GM19468 (cell line): Measurements from ENCODE around the gene SERPINA5.
"Not testable (repeated sequence)": the region's sequence is repeated elsewhere in the genome, so short reads cannot be mapped to it uniquely, and the experiment has no call there.

Experiments used
- ATAC-seq: cut with Tn5 transposase; IDR thresholded peaks from one replicate; pipeline ENCODE4 v1.9.1; 2021; ENCODE audit warnings: mild to moderate bottlenecking, moderate library complexity, moderate number of reproducible peaks; ENCODE audit not compliant: unreplicated experiment; ENCODE audit errors: extremely low read depth

The SERPINA5 gene

DNA sequence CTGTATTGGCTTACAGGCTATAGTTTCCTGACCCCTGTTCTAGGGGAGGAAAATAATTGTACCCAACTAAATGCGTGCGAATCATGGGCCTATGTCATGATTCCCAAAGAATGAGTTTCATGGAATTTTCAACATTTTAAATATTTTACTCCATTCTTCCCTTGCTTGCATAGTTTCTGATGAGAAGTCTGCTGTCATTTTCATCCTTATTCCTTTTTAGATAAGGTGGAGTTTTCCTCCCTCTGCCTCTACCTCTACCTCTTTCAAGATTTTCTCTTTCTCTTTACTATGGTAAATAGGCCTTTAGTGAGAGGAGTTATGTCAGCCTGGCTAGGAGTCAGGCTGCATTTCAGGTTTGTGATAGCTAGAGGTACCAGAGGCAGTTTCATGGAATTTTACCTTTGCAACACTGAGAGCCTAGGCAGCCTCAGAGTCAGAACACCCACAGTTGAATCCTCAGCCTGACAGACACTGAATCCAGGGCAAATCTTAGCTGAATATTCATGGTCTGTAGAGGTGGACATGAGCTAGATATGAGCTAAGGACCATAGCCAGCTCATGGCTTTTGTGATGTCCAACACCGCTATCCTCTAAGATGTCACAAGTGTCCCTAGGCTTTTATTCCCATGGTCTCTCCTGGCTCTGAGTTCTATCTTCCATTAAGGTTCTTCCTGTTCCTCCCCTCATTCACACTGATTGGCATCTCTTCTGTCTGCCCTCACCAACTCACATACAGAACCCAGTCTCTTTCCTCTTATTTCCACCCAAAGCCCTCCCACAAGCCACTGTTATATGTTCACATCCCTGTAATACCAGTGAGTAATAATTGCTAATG lies 37.0 kb downstream of the SERPINA5 start:
- ATAC-seq, result no peak

DNA sequence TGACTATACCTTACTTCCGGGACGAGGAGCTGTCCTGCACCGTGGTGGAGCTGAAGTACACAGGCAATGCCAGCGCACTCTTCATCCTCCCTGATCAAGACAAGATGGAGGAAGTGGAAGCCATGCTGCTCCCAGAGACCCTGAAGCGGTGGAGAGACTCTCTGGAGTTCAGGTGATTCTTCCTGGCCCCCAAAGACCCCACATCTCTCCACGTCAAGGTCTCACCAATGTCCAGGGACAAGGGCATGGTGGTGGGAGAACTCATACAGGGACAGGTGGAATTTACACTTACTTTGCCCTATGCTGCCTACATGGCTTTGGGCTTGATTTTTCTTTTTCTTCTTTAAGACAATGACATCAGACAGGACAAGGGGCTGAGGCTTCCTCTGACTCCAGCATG lies 38.1 kb downstream of the SERPINA5 start:
- ATAC-seq, result no peak

DNA sequence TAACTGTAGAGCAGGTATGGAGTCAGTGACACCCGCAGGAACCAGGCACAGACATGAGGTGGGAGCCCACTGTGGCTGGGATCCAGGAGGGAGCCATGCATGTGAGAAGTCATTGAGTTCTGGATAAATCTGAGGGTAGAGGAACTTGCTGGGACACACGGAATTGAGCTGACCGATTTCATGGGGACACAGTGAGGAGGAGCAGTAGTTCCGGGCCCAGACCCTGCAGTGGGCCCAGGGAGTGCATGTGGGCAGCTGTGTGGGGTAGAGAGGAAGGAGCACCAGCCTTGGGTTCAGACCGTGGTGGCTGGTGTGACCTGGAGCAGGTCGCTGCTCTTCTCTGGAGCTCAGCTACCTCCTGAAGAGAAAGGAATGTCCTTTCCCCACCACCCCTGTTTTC lies 39.4 kb downstream of the SERPINA5 start:
- no peak for ATAC-seq

DNA sequence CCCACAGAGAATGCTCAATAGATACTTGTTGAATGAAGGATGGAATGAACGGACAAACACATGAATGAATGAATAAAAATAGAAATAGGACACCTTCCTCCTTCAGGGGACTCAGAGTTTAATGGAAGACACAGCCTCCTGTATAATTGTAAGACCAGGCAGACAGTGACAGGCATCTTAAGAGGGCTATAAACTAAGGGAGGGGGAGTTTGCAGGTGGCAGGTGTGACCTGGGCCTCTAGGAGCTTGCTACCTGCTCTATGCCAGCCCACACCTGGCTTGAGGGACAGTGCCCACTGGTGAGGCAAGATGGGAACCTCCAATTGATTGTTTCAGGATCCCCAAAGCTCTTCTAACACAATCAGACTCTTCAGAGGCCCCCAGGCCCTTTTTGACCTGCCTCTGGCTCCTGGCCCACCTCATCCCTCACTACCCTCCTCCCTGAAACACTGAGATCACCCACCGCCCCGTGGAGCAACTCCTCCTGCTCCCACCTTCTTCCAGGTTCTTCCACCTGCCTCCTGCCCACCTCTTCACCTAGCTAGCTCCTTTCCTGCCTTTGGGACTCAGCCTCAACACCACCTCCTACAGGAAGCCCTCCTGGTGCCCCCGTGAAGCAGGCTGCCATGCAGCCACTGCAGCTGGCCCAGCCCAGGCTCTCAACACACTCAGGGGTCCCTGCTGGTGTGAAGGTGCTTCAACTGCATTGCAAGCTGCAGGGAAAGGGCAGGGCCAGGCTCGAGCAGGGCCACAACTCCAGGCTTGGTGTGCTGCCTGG lies 40.3 kb downstream of the SERPINA5 start:
- ATAC-seq, result no peak

DNA sequence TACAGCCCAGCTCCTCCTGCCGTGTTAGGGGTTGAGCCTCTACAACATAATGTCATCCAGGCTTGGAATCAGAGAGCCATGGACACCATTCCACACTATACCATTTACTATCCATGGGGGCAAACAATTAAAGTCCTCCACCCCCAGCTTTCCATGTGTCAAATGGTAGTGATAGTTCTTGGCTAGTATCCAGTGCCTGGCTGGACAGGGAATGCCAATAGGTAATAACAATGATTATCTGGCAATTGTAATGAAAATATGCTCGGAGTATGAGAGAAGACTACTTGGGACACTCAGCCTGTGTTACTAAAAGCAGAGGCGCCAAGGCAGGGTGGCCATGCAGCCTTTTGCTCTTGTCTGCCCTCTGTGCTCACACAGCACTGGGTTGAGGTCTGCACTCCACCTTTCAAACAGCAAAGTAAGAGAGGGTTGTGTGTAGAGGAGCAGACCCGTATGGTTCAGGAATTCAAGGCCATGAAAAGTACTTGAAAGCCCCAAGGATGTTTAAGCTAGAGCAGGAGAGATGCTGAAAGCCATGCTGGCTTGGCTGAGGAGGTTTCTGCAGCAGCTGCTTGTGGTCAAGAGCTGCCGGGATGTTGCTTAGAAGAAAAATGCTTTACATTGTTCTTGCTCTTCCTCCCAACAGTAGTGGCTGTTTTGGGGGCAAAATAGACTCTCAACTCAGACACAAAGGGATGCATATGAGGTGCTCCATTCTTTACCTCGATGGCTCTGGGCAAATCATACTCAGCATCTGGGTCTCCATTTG lies 41.6 kb downstream of the SERPINA5 start:
- ATAC-seq, result no peak

DNA sequence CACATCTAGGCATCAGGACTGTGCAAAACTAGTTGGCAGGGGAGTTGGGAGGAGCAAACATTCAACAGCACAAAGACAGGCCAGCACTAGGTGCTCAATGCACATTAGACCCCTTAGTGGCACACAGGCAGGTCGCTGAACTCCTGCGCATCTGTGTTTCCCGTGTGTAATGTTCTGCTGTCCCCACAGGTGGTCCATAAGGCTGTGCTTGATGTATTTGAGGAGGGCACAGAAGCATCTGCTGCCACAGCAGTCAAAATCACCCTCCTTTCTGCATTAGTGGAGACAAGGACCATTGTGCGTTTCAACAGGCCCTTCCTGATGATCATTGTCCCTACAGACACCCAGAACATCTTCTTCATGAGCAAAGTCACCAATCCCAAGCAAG lies 42.2 kb downstream of the SERPINA5 start:
- ATAC-seq, result no peak

DNA sequence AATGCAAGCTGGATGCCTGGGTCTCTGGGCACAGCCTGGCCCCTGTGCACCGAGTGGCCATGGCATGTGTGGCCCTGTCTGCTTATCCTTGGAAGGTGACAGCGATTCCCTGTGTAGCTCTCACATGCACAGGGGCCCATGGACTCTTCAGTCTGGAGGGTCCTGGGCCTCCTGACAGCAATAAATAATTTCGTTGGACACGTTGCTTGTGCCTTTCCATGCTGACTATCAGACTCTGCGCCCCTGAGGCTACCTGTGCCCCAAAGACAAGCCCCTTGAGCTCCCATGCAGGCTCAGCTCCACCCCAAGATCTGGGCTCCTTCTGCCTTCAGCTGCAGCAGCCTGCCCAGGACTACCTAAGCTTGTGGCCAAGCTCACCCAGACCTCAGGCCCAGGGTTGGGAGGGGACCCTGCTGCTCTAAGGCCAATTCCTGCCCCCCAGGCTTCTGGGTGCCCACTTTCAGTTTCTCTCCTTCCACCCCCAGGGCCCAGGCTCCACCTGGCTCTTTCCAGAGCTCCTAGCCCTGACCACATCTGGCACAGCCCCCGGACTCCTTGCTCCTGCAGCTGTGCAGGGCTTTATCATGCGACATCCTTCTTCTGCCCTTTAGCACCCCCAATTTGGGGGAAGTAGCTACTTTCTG lies 42.8 kb downstream of the SERPINA5 start:
- ATAC-seq, result no peak

DNA sequence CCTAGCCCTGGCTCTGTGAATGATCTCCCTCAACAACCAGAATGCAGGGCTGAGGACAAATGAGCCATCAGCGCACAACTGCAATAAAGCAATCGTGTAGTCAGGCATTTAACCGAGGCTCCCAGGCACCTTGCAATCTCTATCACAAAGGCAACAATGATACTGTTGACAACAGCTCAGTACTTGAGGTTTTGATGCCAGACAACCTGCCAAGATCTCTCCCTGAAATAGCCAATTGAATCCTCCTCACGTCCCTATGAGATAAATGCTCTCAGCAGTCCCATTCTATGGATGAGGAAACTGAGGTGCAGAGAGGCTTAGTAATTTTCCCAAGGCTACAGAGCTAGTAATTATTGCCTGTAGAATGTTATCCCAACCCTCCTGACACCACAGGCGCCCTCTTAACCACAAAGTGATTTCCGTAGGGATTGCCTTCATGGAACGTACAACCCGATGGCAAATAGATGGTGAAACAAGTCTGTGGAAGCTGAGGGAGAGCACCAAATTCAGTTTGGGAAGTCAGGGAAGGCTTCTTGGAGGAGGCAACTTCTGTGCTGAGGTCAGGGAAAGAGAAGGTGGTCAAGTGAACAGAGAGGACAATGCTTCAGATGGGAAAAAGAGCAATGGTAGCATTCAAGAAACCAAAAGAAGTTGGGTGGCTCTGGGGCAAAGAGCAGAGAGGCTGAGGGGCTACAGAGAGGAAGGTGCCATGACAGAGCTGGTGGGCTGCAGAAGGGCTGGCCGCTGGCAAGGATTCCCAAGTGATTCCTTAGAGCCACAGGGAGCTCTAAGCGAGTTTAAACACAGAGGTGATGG lies 43.5 kb downstream of the SERPINA5 start:
- ATAC-seq, result no peak

DNA sequence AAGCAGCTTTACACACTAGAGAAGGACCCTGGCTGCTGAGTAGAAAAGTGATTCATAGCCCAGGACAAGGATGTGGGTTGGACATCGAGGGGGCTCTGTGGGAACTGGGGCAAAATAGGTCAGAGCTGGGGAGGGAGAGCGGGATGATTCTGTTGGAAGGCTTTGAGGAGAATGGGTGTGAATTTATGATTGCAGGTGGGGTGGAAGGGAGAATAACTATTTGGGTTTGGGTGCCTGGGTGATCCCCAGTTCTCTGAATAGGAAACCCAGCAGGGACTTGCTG lies 44.1 kb downstream of the SERPINA5 start:
- no peak for ATAC-seq

DNA sequence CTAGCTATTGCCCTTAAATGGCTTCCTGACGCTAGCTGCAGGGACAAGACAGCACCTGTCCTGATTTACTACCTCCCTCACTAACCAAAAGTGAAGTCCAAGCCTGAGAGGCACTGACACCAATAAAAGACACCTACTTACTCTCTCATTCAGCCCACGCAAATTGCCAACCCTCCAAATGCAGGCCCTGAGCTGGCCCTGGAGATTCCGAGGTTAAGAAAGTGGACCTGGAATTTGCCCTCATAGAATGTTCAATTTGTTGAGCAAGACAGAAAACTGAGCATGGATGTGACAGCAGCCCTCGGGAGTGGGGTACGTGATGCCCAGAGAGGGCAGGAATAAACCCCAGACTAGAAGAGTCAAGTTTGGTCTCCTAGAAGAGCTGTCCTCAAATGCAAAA lies 47.4 kb downstream of the SERPINA5 start:
- ATAC-seq, result no peak

DNA sequence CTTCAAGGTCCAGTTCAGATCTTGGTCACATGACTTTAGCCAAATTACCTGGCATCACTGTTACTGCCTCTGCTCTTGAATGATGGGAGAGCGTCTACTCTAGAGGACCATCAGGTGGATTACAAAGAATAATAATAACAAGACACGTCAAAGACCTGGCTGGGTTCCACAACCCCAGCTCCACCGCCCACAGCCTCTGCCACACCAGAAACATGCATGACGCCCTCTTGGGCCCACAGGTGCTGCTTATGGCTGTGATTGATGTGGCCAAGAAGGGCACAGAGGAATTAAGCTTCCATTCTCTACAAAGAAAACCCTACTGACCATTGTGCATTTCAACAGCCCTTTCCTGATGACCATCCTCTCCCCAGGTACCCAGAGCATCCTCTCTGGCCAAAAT lies 49.2 kb downstream of the SERPINA5 start:
- no peak for ATAC-seq

DNA sequence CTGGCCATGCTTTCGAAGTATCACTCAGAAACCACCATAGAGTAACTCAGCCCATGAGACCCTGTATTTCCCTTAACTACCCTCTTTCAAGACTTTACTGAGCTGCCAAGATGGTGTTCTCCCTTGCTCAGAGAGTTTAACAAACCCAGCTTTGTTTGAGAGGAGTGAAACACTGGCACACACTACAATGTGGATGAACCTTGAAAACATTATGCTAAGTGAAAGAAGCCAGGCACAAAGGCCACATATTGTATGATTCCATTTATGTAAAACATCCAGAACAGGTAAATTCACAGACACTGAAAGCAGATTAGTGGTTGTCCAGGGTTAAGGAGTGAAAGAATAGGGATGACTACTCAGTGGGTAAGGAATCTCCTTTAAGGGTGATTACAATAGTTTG lies 49.8 kb downstream of the SERPINA5 start:
- ATAC-seq, result no peak

DNA sequence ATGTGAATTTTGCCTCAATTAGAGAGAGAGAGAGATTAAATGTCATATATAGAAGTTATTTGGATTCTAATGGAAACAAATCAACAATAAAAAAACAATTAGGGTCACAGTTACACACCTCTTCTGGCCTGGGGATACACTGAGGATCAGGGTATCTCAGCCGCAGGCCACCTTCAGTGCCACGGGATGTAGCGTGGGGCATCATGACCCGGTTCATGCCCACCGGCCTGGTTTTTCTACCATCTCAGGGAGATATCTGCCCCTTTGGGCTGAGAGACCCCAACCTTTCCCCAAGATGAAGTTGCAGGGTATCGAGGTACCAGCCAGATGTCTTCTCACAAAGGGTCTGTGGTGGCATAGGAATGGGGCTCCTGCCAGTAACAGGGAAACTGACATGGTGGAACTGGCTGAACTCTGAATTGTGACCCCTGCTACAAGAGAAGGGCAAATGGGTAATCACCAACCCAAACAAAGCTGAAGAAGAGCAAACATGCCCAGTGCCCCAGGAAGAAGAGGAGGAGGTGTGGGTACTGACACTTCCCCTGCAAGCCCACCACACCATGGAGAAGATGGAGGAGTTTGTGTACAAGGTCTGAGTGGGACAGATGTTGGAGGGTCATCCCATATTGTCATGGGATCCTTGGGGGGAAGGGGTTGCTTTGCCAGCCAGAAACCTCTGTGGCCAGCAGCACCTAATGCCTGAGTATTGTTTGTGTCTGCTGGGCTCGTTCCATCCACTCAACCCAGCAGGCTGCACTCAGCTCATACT lies 50.5 kb downstream of the SERPINA5 start:
- no peak for ATAC-seq

DNA sequence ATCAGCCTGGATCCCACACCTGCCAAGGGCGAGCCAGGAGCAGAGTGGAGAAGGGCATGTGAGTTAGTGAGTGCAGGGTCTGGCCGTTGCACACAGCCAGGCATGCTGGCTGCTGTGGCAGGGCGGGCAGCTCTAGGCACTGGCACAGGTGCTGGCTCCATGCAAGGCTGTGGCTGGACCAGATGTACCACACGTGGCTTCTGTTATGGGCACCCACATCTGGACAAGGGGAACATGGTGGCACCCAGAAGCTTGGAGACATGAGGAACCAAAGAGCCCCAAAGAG lies 51.0 kb downstream of the SERPINA5 start:
- no peak for ATAC-seq

DNA sequence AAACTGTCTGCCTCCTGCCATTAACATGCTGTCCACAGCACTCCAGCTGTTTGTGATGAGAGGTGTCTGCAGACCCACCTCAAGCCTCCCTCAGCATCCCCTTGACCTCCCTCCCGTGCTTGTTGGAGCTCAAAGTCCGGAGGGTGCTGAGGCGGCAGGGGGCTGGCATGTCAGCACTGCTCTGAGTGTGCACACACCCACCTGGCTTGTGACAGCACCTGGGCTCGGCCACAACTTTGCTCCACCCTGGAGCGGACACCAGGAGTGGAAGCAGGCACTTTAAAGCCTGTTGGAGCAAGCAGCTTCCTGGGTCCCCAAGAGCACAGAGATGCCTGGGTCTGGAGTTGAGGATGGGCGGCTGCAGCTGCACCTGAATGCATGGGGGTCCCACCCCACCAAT lies 51.9 kb downstream of the SERPINA5 start:
- no peak for ATAC-seq

DNA sequence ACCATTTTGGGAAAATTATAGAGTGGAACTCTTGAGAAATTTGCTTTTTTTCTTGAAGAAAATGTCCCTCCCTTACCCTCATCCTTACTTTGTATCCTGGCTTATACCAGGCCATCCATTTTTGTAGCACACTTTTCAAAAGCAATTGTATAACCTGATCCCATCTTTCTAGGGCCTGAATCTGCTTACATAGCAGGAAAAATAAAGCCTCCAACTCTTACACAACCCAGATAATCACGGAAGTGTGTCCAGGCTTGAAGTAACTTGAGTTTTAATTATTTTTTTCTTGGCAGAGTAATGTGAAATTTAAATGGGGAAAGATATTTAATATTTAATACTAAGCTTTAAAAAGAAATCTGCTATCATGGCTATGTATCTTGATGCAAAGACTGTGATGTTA lies 53.9 kb downstream of the SERPINA5 start:
- ATAC-seq, result no peak

DNA sequence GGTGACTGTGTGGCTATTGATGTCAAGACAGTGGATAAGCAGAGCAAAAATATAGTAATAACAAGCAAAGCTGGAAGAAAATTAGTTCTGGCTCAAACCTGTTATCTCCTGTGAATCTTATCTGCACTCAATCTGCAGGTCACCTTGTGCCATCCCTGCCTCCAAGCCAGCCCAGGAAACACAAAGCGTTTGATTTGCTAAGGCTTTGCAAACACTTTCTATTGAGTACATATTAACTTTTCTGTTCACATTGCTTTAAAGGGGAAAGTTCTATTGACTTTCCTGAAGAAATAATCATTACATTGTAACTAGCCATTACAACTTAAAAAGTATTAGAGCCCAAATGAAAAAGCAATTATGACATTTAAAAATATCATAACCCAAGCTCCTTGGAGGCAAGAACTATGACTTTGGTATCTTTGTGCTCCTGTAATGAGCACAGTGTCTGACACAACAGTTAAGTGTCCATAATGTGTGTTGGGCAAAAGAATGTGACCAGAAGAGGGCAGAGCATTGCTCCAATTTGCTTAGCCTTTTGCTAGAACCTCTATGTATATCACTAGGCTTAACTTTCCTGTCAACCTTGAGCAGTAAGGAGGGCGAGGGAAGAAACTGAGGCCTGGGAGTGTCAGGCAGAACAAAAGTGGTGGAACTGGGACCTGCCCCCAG lies 55.7 kb downstream of the SERPINA5 start:
- ATAC-seq, result no peak

DNA sequence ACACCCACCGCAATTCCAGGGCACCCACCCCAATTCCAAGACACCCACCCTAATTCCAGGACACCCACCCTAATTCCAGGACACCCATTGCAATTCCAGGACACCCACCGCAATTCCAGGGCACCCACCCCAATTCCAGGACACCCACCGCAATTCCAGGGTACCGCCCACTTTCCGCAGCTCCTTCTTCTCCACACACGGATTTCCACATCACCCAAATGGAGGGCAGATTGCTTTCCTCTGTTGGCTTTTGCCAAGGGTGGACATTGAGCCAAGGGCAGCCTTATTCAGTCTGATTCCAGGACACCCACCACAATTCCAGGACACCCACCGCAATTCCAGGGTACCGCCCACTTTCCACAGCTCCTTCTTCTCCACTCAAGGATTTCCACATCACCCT lies 56.6 kb downstream of the SERPINA5 start:
- not testable (repeated sequence) for ATAC-seq

DNA sequence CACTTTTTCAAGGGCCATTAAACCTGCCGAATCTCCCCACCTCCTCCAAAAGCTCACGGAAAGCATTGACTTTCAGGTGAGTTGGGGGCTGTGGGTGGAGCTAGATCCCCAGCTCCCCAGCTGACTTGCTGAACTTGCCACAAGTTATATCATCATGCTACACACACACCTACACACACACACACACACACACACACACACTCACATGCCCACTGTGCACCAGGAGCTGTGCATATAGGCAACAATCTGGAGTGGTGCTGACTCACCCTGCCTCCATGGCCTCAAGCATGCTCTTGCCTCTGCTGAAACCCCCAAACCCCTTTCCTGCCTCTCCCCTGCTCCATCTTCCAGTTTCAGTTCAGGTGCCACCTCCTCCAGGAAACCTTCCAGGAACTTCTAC lies 57.1 kb downstream of the SERPINA5 start:
- no peak for ATAC-seq
